ENCODE measurements around the gene PSME1.

The PSME1 gene

GRCh38 chr14:24179294-24179960 is 43.4 kb downstream of the PSME1 start:
- Histone ChIP-seq H3K27me3 (no peaks in the 10 kb centered on the region), H3K36me3 (peaks cover 100% of the 10 kb centered on the region), H3K27ac (no peak overlapping the region), H3K4me1 (ENCODE audit: control insufficient read depth in 1 of 2, insufficient read depth in 1 of 2, low read depth in 1 of 2, low read length in 1 of 2) (peaks cover 6 to 9% of the 10 kb centered on the region in 2 experiments), H3K4me3 (ENCODE audit: low read depth in 1 of 2, low read length in 1 of 2) (no peak overlapping the region), H3K9me3 (no peaks in the 10 kb centered on the region)
- TF ChIP-seq, protein P1, sequence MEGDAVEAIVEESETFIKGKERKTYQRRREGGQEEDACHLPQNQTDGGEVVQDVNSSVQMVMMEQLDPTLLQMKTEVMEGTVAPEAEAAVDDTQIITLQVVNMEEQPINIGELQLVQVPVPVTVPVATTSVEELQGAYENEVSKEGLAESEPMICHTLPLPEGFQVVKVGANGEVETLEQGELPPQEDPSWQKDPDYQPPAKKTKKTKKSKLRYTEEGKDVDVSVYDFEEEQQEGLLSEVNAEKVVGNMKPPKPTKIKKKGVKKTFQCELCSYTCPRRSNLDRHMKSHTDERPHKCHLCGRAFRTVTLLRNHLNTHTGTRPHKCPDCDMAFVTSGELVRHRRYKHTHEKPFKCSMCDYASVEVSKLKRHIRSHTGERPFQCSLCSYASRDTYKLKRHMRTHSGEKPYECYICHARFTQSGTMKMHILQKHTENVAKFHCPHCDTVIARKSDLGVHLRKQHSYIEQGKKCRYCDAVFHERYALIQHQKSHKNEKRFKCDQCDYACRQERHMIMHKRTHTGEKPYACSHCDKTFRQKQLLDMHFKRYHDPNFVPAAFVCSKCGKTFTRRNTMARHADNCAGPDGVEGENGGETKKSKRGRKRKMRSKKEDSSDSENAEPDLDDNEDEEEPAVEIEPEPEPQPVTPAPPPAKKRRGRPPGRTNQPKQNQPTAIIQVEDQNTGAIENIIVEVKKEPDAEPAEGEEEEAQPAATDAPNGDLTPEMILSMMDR (IDR thresholded peaks at IDR 0.05) = no peak

DNA sequence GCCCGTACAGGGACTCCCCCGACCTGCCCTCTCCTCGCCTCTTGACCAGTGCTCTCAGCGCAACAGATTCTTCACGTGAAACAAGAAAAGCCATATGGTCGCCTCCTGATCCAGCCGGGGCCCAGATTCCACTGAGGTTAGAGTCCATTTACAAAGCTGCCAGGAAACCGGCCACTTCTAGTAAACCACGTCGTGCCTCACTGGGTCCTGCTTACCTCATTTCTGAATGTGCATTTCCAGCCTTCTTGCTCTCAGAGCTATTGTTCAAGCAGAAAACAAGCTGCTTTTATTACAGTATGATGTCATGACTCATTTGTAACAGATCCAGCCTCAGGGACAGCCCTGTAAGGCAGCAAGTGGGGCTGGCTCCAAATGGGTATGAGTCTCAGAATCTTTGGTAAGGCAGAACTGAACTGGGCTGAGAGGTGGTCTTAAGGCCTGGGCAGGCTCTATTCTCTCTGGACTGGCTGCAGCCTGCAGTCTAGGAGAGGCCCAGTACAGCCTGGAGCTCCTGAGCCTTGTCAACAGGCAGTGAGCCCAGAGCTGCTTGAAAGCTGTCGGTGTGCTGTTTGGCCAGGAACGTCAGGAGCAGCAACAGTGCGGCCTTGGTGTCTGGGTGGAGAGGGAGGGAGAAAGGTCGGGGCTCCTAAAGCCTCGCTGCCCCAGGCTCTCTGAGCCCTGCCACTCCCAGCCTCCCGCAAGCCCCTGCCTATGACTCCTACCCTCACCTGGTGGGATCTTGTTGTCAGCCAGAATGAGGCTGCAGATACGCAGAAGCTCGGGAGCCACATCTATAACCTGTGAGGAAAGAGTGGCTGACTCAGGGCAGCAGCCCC is 44.2 kb downstream of the PSME1 start:
- Histone ChIP-seq H3K9me3 (no peaks in the 10 kb centered on the region), H3K4me3 (ENCODE audit: low read depth in 1 of 2, low read length in 1 of 2) (no peak overlapping the region), H3K27ac (no peak overlapping the region), H3K36me3 (peaks cover 100% of the 10 kb centered on the region), H3K27me3 (no peaks in the 10 kb centered on the region), H3K4me1 (ENCODE audit: control insufficient read depth in 1 of 2, insufficient read depth in 1 of 2, low read depth in 1 of 2, low read length in 1 of 2) (peaks cover 4% of the 10 kb centered on the region in 2 experiments)
- TF ChIP-seq, protein P1 (IDR thresholded peaks at IDR 0.05) = no peak

GRCh38 chr14:24181371-24182077 is 45.5 kb downstream of the PSME1 start:
- H3K27ac ChIP-seq = no peak overlapping the region
- TF ChIP-seq, protein P1 (IDR thresholded peaks at IDR 0.05) = no peak
- H3K9me3 ChIP-seq = no peaks in the 10 kb centered on the region
- no peaks in the 10 kb centered on the region for H3K4me1 ChIP-seq (ENCODE audit: control insufficient read depth in 1 of 2, insufficient read depth in 1 of 2, low read depth in 1 of 2, low read length in 1 of 2)
- no peak overlapping the region for H3K4me3 ChIP-seq (ENCODE audit: low read depth in 1 of 2, low read length in 1 of 2)
- no peaks in the 10 kb centered on the region for H3K27me3 ChIP-seq
- H3K36me3 ChIP-seq = peaks cover 96% of the 10 kb centered on the region

GRCh38 chr14:24182110-24182882 is 46.3 kb downstream of the PSME1 start:
- H3K36me3 ChIP-seq = peaks cover 89% of the 10 kb centered on the region
- H3K4me1 ChIP-seq (ENCODE audit: control insufficient read depth in 1 of 2, insufficient read depth in 1 of 2, low read depth in 1 of 2, low read length in 1 of 2) = no peaks in the 10 kb centered on the region
- TF ChIP-seq, protein P1 (IDR thresholded peaks at IDR 0.05) = no peak
- H3K27ac ChIP-seq = no peak overlapping the region
- H3K27me3 ChIP-seq = no peaks in the 10 kb centered on the region
- no peaks in the 10 kb centered on the region for H3K9me3 ChIP-seq
- no peak overlapping the region for H3K4me3 ChIP-seq (ENCODE audit: low read depth in 1 of 2, low read length in 1 of 2)

- TF ChIP-seq, protein P1 (IDR thresholded peaks at IDR 0.05) = no peak
- Histone ChIP-seq H3K36me3 (peaks cover 81% of the 10 kb centered on the region), H3K9me3 (no peaks in the 10 kb centered on the region), H3K27ac (no peak overlapping the region), H3K4me3 (ENCODE audit: low read depth in 1 of 2, low read length in 1 of 2) (no peak overlapping the region), H3K4me1 (ENCODE audit: control insufficient read depth in 1 of 2, insufficient read depth in 1 of 2, low read depth in 1 of 2, low read length in 1 of 2) (peaks cover 2 to 4% of the 10 kb centered on the region in 2 experiments), H3K27me3 (no peaks in the 10 kb centered on the region)
These were observed 47.1 kb downstream of the PSME1 start for GRCh38 chr14:24183014-24183481.

Measured in neutrophil (primary cell).